C4-2B (cell line): ENCODE results near the gene SMIM15.

Experiments
- ZFX ChIP-seq: fragments of 450-650 bp; IDR thresholded peaks from 2 replicates; pipeline ENCODE4 v1.6.1; 2017
- TF ChIP-seq, protein P1 (sequence below): fragments of 450-650 bp; conservative IDR thresholded peaks from 2 replicates; pipeline ENCODE4 v1.5.1; 2017; ENCODE audit warnings: mild to moderate bottlenecking

DNA sequence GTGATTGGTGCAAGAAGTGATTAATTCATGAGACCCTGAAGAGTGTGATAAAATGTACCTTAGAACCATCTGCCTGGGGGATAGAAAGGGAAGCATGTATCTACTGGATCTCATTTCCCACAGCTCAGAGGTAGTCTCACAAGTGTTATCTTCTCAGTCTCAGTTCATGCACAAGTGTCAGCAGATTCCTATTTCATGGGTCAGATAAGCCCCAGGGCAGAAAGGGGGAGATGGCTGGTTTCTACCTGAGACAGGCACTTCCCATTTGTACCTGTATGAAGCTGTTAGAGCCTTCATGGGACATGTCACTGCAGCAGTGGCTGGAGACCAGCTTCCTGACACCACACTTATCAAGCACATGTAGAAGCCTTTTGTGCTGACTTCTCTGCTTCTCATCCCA lies 45.6 kb upstream of the SMIM15 start:
- TF ChIP-seq, protein P1, sequence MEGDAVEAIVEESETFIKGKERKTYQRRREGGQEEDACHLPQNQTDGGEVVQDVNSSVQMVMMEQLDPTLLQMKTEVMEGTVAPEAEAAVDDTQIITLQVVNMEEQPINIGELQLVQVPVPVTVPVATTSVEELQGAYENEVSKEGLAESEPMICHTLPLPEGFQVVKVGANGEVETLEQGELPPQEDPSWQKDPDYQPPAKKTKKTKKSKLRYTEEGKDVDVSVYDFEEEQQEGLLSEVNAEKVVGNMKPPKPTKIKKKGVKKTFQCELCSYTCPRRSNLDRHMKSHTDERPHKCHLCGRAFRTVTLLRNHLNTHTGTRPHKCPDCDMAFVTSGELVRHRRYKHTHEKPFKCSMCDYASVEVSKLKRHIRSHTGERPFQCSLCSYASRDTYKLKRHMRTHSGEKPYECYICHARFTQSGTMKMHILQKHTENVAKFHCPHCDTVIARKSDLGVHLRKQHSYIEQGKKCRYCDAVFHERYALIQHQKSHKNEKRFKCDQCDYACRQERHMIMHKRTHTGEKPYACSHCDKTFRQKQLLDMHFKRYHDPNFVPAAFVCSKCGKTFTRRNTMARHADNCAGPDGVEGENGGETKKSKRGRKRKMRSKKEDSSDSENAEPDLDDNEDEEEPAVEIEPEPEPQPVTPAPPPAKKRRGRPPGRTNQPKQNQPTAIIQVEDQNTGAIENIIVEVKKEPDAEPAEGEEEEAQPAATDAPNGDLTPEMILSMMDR: no peak
- TF ChIP-seq ZFX: no peak
